ENCODE data around the gene SLC35A3. TPM values are rescaled to one million over a fixed set of nuclear protein-coding genes. Genes with fewer than 3 reads are reported as not detected.

The SLC35A3 gene
- polyA plus RNA-seq, 1 donor (not counting 4 experiments of a cell fraction or from before 2014, with no cell fraction given): 25.9 TPM

- no peak for DNase-seq (ENCODE audit: low read depth, low spot score)
- no peaks in the 10 kb centered on the region for H3K4me1 ChIP-seq (ENCODE audit: control insufficient read depth, extremely low read depth, insufficient read depth, low read length)
- no peak overlapping the region for H3K4me3 ChIP-seq (ENCODE audit: control insufficient read depth in 2 of 3, extremely low read depth in 1 of 3, insufficient read depth in 2 of 3, low read depth in 1 of 3, low read length in 3 of 3)
- dilution Hi-C loops (cut with MboI; ENCODE audit: extremely low pct_ligation_motif_present, low sequenced_read_pairs): no loop called here
- no peak overlapping the region for H3K9ac ChIP-seq (ENCODE audit: control insufficient read depth, extremely low read depth, insufficient read depth, low read length)
- H3K9me3 ChIP-seq (ENCODE audit: control insufficient read depth, low read depth, low read length): no peaks in the 10 kb centered on the region
- peaks cover 0 to 4% of the 10 kb centered on the region in 2 experiments for H3K36me3 ChIP-seq (ENCODE audit: control insufficient read depth in 2 of 2, extremely low read depth in 1 of 2, insufficient read depth in 2 of 2, low read length in 2 of 2)
- no peaks in the 10 kb centered on the region for H3K9me1 ChIP-seq (ENCODE audit: control insufficient read depth, extremely low read depth, insufficient read depth, low read length)
- H3K27ac ChIP-seq (ENCODE audit: control insufficient read depth, insufficient read depth, low read length): no peak overlapping the region
- H3K4me2 ChIP-seq (ENCODE audit: control insufficient read depth, extremely low read depth, insufficient read depth, low read depth, low read length): no peak overlapping the region
- H4K20me1 ChIP-seq (ENCODE audit: control insufficient read depth, extremely low read depth, insufficient read depth, low read length): no peaks in the 10 kb centered on the region
- H3K27me3 ChIP-seq (ENCODE audit: control insufficient read depth, extremely low read depth, insufficient read depth, low read length): no peaks in the 10 kb centered on the region
- H2AFZ ChIP-seq (ENCODE audit: control insufficient read depth, low read length): no peak overlapping the region
- FAIRE-seq: no peak
- peaks cover 39% of the 10 kb centered on the region for H3K79me2 ChIP-seq (ENCODE audit: control insufficient read depth, insufficient read depth, low read length)
- no peak for TF ChIP-seq EZH2 (IDR thresholded peaks at IDR 0.05; ENCODE audit: low read length)
- TF ChIP-seq, protein P1, sequence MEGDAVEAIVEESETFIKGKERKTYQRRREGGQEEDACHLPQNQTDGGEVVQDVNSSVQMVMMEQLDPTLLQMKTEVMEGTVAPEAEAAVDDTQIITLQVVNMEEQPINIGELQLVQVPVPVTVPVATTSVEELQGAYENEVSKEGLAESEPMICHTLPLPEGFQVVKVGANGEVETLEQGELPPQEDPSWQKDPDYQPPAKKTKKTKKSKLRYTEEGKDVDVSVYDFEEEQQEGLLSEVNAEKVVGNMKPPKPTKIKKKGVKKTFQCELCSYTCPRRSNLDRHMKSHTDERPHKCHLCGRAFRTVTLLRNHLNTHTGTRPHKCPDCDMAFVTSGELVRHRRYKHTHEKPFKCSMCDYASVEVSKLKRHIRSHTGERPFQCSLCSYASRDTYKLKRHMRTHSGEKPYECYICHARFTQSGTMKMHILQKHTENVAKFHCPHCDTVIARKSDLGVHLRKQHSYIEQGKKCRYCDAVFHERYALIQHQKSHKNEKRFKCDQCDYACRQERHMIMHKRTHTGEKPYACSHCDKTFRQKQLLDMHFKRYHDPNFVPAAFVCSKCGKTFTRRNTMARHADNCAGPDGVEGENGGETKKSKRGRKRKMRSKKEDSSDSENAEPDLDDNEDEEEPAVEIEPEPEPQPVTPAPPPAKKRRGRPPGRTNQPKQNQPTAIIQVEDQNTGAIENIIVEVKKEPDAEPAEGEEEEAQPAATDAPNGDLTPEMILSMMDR (optimal IDR thresholded peaks at IDR 0.05 in 1 of 3, IDR thresholded peaks at IDR 0.05 in 1 of 3, conservative IDR thresholded peaks at IDR 0.05 in 1 of 3; ENCODE audit: extremely low read depth in 1 of 3, insufficient read depth in 2 of 3, low read length in 3 of 3): no peak
Measured at GRCh38 chr1:100005424-100005823, 35.6 kb downstream of the SLC35A3 start.

- H3K27ac ChIP-seq (ENCODE audit: control insufficient read depth, insufficient read depth, low read length): no peak overlapping the region
- no peaks in the 10 kb centered on the region for H3K9me3 ChIP-seq (ENCODE audit: control insufficient read depth, low read depth, low read length)
- no peak overlapping the region for H2AFZ ChIP-seq (ENCODE audit: control insufficient read depth, low read length)
- no peaks in the 10 kb centered on the region for H3K27me3 ChIP-seq (ENCODE audit: control insufficient read depth, extremely low read depth, insufficient read depth, low read length)
- H3K36me3 ChIP-seq (ENCODE audit: control insufficient read depth in 2 of 2, extremely low read depth in 1 of 2, insufficient read depth in 2 of 2, low read length in 2 of 2): peaks cover 0 to 4% of the 10 kb centered on the region in 2 experiments
- dilution Hi-C loops (cut with MboI; ENCODE audit: extremely low pct_ligation_motif_present, low sequenced_read_pairs): no loop called here
- H3K9ac ChIP-seq (ENCODE audit: control insufficient read depth, extremely low read depth, insufficient read depth, low read length): no peak overlapping the region
- no peaks in the 10 kb centered on the region for H4K20me1 ChIP-seq (ENCODE audit: control insufficient read depth, extremely low read depth, insufficient read depth, low read length)
- no peaks in the 10 kb centered on the region for H3K4me1 ChIP-seq (ENCODE audit: control insufficient read depth, extremely low read depth, insufficient read depth, low read length)
- no peak for FAIRE-seq
- H3K4me2 ChIP-seq (ENCODE audit: control insufficient read depth, extremely low read depth, insufficient read depth, low read depth, low read length): no peak overlapping the region
- no peak overlapping the region for H3K4me3 ChIP-seq (ENCODE audit: control insufficient read depth in 2 of 3, extremely low read depth in 1 of 3, insufficient read depth in 2 of 3, low read depth in 1 of 3, low read length in 3 of 3)
- H3K79me2 ChIP-seq (ENCODE audit: control insufficient read depth, insufficient read depth, low read length): peaks cover 32% of the 10 kb centered on the region
- H3K9me1 ChIP-seq (ENCODE audit: control insufficient read depth, extremely low read depth, insufficient read depth, low read length): no peaks in the 10 kb centered on the region
- no peak for DNase-seq (ENCODE audit: low read depth, low spot score)
- TF ChIP-seq, protein P1 (optimal IDR thresholded peaks at IDR 0.05 in 1 of 3, IDR thresholded peaks at IDR 0.05 in 1 of 3, conservative IDR thresholded peaks at IDR 0.05 in 1 of 3; ENCODE audit: extremely low read depth in 1 of 3, insufficient read depth in 2 of 3, low read length in 3 of 3): no peak
- no peak for TF ChIP-seq EZH2 (IDR thresholded peaks at IDR 0.05; ENCODE audit: low read length)
Measured at GRCh38 chr1:100006688-100007087, 36.9 kb downstream of the SLC35A3 start.

All from keratinocyte (primary cell).